HG03565 (cell line): ENCODE data around the gene GPR142.
"Not testable (repeated sequence)": the region's sequence is repeated elsewhere in the genome, so short reads cannot be mapped to it uniquely, and the experiment has no call there.

Source experiments
- ATAC-seq: cut with Tn5 transposase; IDR thresholded peaks from one replicate; pipeline ENCODE4 v1.9.1; 2021; ENCODE audit warnings: mild to moderate bottlenecking, moderate library complexity; ENCODE audit not compliant: unreplicated experiment

The GPR142 gene

GRCh38 chr17:74392848-74393247 lies 25.5 kb downstream of the GPR142 start:
- ATAC-seq, result no peak

GRCh38 chr17:74393346-74393942 lies 26.1 kb downstream of the GPR142 start:
- ATAC-seq, result no peak

- no peak for ATAC-seq
Observed at GRCh38 chr17:74394275-74394950, 27.1 kb downstream of the GPR142 start.

- ATAC-seq, result no peak
Observed at GRCh38 chr17:74394977-74395376, 27.7 kb downstream of the GPR142 start.

GRCh38 chr17:74396567-74396966 lies 29.3 kb downstream of the GPR142 start:
- ATAC-seq, result no peak

- no peak for ATAC-seq
Observed at GRCh38 chr17:74402048-74402447, 34.7 kb downstream of the GPR142 start.

- no peak for ATAC-seq
Observed at GRCh38 chr17:74403512-74404137, 36.3 kb downstream of the GPR142 start.

GRCh38 chr17:74404218-74404617 lies 36.9 kb downstream of the GPR142 start:
- ATAC-seq, result no peak

GRCh38 chr17:74404789-74405188 lies 37.5 kb downstream of the GPR142 start:
- no peak for ATAC-seq

GRCh38 chr17:74405311-74405710 lies 38.0 kb downstream of the GPR142 start:
- ATAC-seq, result not testable (repeated sequence)

- ATAC-seq, result no peak
Observed at GRCh38 chr17:74407384-74407783, 40.1 kb downstream of the GPR142 start.

- ATAC-seq, result no peak
Observed at GRCh38 chr17:74408262-74408661, 41.0 kb downstream of the GPR142 start.

- no peak for ATAC-seq
Observed at GRCh38 chr17:74408815-74409214, 41.5 kb downstream of the GPR142 start.

- no peak for ATAC-seq
Observed at GRCh38 chr17:74410001-74410443, 42.7 kb downstream of the GPR142 start.

- ATAC-seq, result no peak
Observed at GRCh38 chr17:74412581-74412980, 45.3 kb downstream of the GPR142 start.

GRCh38 chr17:74413491-74413890 lies 46.2 kb downstream of the GPR142 start:
- ATAC-seq, result no peak

- no peak for ATAC-seq
Observed at GRCh38 chr17:74414510-74414909, 47.2 kb downstream of the GPR142 start.

- ATAC-seq, result no peak
Observed at GRCh38 chr17:74415608-74416396, 48.5 kb downstream of the GPR142 start.

- no peak for ATAC-seq
Observed at GRCh38 chr17:74417178-74418045, 50.1 kb downstream of the GPR142 start.

- ATAC-seq, result no peak
Observed at GRCh38 chr17:74419928-74420411, 52.7 kb downstream of the GPR142 start.
